Gastroesophageal sphincter (tissue), 3 donors: ENCODE measurements around the gene IREB2.

Source experiments
- POLR2A ChIP-seq, 2 donors: fragments of 450-650 bp; IDR thresholded peaks; one replicate each; pipeline ENCODE4 v1.6.1; 2017; ENCODE audit warnings: antibody characterized with exemption in 2 of 2, mild to moderate bottlenecking in 2 of 2, moderate library complexity in 1 of 2
- TF ChIP-seq, protein P1 (sequence below), 4 experiments: fragments of 200-600 bp in 2 of 4; fragments of 450-650 bp in 2 of 4; sonication (generic) in 1 of 4; IDR thresholded peaks; one replicate each; pipeline ENCODE4 v1.5.1; 2017 to 2019; ENCODE audit warnings: antibody characterized with exemption in 4 of 4, mild to moderate bottlenecking in 2 of 4, moderate library complexity in 2 of 4

DNA sequence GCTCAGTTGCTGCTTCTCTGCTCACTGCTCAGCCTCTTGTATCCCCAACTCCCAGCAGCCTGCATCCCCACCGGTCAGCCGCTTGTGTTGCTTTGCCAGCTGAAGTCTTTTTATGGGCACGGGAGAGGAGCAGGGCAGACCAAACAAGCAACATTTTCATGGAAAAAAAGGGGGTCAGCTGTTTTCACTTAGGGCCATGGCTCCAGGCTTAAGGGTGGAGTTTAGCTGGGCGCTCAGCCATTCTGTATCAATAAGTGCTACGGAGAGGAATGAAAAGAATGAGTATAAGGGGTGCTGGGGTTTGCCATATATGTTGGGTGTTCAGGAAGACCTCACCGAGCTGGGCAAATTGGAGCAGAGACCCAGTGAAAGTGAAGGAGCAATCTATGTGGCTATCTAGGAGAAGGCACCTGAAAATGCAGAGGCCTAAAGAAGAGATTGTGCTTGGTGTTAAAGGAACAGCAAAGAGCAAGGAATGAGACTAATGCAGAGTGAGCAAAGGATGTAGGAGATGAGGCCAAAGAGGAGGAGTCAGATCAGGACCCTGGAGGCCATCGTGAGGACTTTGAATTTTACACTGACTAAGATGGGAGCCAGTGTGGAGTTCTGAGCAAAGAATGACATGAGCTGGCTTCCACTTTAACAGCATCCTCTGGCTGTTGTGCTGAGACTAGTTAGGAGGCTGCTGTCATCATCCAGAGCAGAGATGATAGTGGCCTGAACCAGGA lies 16.6 kb upstream of the IREB2 start:
- TF ChIP-seq, protein P1, sequence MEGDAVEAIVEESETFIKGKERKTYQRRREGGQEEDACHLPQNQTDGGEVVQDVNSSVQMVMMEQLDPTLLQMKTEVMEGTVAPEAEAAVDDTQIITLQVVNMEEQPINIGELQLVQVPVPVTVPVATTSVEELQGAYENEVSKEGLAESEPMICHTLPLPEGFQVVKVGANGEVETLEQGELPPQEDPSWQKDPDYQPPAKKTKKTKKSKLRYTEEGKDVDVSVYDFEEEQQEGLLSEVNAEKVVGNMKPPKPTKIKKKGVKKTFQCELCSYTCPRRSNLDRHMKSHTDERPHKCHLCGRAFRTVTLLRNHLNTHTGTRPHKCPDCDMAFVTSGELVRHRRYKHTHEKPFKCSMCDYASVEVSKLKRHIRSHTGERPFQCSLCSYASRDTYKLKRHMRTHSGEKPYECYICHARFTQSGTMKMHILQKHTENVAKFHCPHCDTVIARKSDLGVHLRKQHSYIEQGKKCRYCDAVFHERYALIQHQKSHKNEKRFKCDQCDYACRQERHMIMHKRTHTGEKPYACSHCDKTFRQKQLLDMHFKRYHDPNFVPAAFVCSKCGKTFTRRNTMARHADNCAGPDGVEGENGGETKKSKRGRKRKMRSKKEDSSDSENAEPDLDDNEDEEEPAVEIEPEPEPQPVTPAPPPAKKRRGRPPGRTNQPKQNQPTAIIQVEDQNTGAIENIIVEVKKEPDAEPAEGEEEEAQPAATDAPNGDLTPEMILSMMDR (IDR thresholded peaks at IDR 0.05): no peak
- no peak for TF ChIP-seq POLR2A (IDR thresholded peaks at IDR 0.05)
